GM21360 (cell line): ENCODE measurements around the gene C12orf50.
"Not testable (repeated sequence)": the region's sequence is repeated elsewhere in the genome, so short reads cannot be mapped to it uniquely, and the experiment has no call there.

Experiments used
- ATAC-seq: cut with Tn5 transposase; IDR thresholded peaks from one replicate; pipeline ENCODE4 v1.9.1; 2021; ENCODE audit warnings: mild to moderate bottlenecking, moderate library complexity; ENCODE audit not compliant: unreplicated experiment

C12orf50 gene

GRCh38 chr12:87991483-87991882 is 37.7 kb downstream of the C12orf50 start:
- no peak for ATAC-seq

- ATAC-seq = no peak
Observed at GRCh38 chr12:87988534-87988933, 40.7 kb downstream of the C12orf50 start.

- ATAC-seq = no peak
Observed at GRCh38 chr12:87985069-87985675, 44.0 kb downstream of the C12orf50 start.

- ATAC-seq = no peak
Observed at GRCh38 chr12:87982208-87982607, 47.0 kb downstream of the C12orf50 start.

- ATAC-seq = no peak
Observed at GRCh38 chr12:87981495-87981894, 47.7 kb downstream of the C12orf50 start.

GRCh38 chr12:87975879-87976278 is 53.3 kb downstream of the C12orf50 start:
- no peak for ATAC-seq

- ATAC-seq = no peak
Observed at GRCh38 chr12:87967871-87968270, 61.3 kb downstream of the C12orf50 start.

- no peak for ATAC-seq
Observed at GRCh38 chr12:87960566-87960965, 68.6 kb downstream of the C12orf50 start.

- not testable (repeated sequence) for ATAC-seq
Observed at GRCh38 chr12:87954028-87954427, 75.2 kb downstream of the C12orf50 start.

GRCh38 chr12:87953256-87953860 is 75.8 kb downstream of the C12orf50 start:
- no peak for ATAC-seq

GRCh38 chr12:87952850-87953249 is 76.4 kb downstream of the C12orf50 start:
- ATAC-seq = no peak

- no peak for ATAC-seq
Observed at GRCh38 chr12:87952223-87952622, 77.0 kb downstream of the C12orf50 start.

GRCh38 chr12:87943762-87944161 is 85.4 kb downstream of the C12orf50 start:
- no peak for ATAC-seq

- no peak for ATAC-seq
Observed at GRCh38 chr12:87943023-87943422, 86.2 kb downstream of the C12orf50 start.

GRCh38 chr12:87939182-87939581 is 90.0 kb downstream of the C12orf50 start:
- ATAC-seq = no peak

GRCh38 chr12:87935216-87935615 is 94.0 kb downstream of the C12orf50 start:
- no peak for ATAC-seq

GRCh38 chr12:87933991-87934390 is 95.2 kb downstream of the C12orf50 start:
- no peak for ATAC-seq

GRCh38 chr12:87931812-87932211 is 97.4 kb downstream of the C12orf50 start:
- no peak for ATAC-seq

GRCh38 chr12:87930627-87931026 is 98.6 kb downstream of the C12orf50 start:
- no peak for ATAC-seq
